ENCODE data around the gene EIF3F. TPM values are rescaled to one million over a fixed set of nuclear protein-coding genes. Genes with fewer than 3 reads are reported as not detected.

EIF3F gene
- total and polyA plus RNA-seq, 2 experiments from 2014 or later = 137 to 201 TPM

GRCh38 chr11:7994581-7995278 lies 7.6 kb downstream of the EIF3F start:
- Histone ChIP-seq H3K27me3 (no peaks in the 10 kb centered on the region), H3K4me3 (no peak overlapping the region), H3K4me1 (ENCODE audit: insufficient read depth) (no peaks in the 10 kb centered on the region), H4K20me1 (ENCODE audit: insufficient read depth, poor library complexity, severe bottlenecking) (no peaks in the 10 kb centered on the region), H3K9me3 (ENCODE audit: low read depth) (no peaks in the 10 kb centered on the region), H3K79me2 (peaks cover 7% of the 10 kb centered on the region), H3K27ac (no peak overlapping the region), H3K9me2 (replicated peaks; ENCODE audit: insufficient read depth) (no peaks in the 10 kb centered on the region), H3K4me2 (no peak overlapping the region), H3K36me3 (replicated peaks; ENCODE audit: insufficient read depth, low read depth) (no peaks in the 10 kb centered on the region), H2AFZ (no peak overlapping the region)
- TF ChIP-seq CTCF (IDR thresholded peaks at IDR 0.05; ENCODE audit: poor library complexity) = no peak
- no peak for TF ChIP-seq EZH2 (IDR thresholded peaks at IDR 0.05; ENCODE audit: borderline replicate concordance)
- no peak for TF ChIP-seq EZH2phosphoT487 (IDR thresholded peaks at IDR 0.05; ENCODE audit: low read depth, severe bottlenecking, unreplicated experiment)
- WGBS (ENCODE audit: low lambda C conversion rate, missing lambda C conversion rate) = 83% methylated on average over 6 of the region's 6 CpGs
- DNase-seq (ENCODE audit: low spot score) = no peak

- no peaks in the 10 kb centered on the region for H3K79me2 ChIP-seq
- DNase-seq (ENCODE audit: low spot score) = no peak
- H2AFZ ChIP-seq = no peak overlapping the region
- no peaks in the 10 kb centered on the region for H4K20me1 ChIP-seq (ENCODE audit: insufficient read depth, poor library complexity, severe bottlenecking)
- H3K4me3 ChIP-seq = no peak overlapping the region
- no peak overlapping the region for H3K27ac ChIP-seq
- H3K9me2 ChIP-seq (replicated peaks; ENCODE audit: insufficient read depth) = no peaks in the 10 kb centered on the region
- H3K9me3 ChIP-seq (ENCODE audit: low read depth) = no peaks in the 10 kb centered on the region
- TF ChIP-seq EZH2 (IDR thresholded peaks at IDR 0.05; ENCODE audit: borderline replicate concordance) = no peak
- TF ChIP-seq CTCF (IDR thresholded peaks at IDR 0.05; ENCODE audit: poor library complexity) = no peak
- 97% methylated on average over 10 of the region's 10 CpGs for WGBS (ENCODE audit: low lambda C conversion rate, missing lambda C conversion rate)
- H3K36me3 ChIP-seq (replicated peaks; ENCODE audit: insufficient read depth, low read depth) = no peaks in the 10 kb centered on the region
- no peaks in the 10 kb centered on the region for H3K27me3 ChIP-seq
- H3K4me2 ChIP-seq = no peak overlapping the region
- H3K4me1 ChIP-seq (ENCODE audit: insufficient read depth) = no peaks in the 10 kb centered on the region
Measured at GRCh38 chr11:7999795-8000194, 12.7 kb downstream of the EIF3F start.

- no peaks in the 10 kb centered on the region for H3K36me3 ChIP-seq (replicated peaks; ENCODE audit: insufficient read depth, low read depth)
- no peak for DNase-seq (ENCODE audit: low spot score)
- no peaks in the 10 kb centered on the region for H4K20me1 ChIP-seq (ENCODE audit: insufficient read depth, poor library complexity, severe bottlenecking)
- no peak overlapping the region for H3K4me2 ChIP-seq
- no peaks in the 10 kb centered on the region for H3K9me3 ChIP-seq (ENCODE audit: low read depth)
- no peaks in the 10 kb centered on the region for H3K79me2 ChIP-seq
- WGBS (ENCODE audit: low lambda C conversion rate, missing lambda C conversion rate) = 74% methylated on average over 5 of the region's 5 CpGs
- TF ChIP-seq CTCF (IDR thresholded peaks at IDR 0.05; ENCODE audit: poor library complexity) (no peak), EZH2 (IDR thresholded peaks at IDR 0.05; ENCODE audit: borderline replicate concordance) (no peak), EZH2phosphoT487 (IDR thresholded peaks at IDR 0.05; ENCODE audit: low read depth, severe bottlenecking, unreplicated experiment) (no peak)
- no peaks in the 10 kb centered on the region for H3K4me1 ChIP-seq (ENCODE audit: insufficient read depth)
- H3K27me3 ChIP-seq = no peaks in the 10 kb centered on the region
- no peaks in the 10 kb centered on the region for H3K9me2 ChIP-seq (replicated peaks; ENCODE audit: insufficient read depth)
- H3K4me3 ChIP-seq = no peak overlapping the region
- H3K27ac ChIP-seq = no peak overlapping the region
- H2AFZ ChIP-seq = no peak overlapping the region
Measured at GRCh38 chr11:8000390-8000789, 13.3 kb downstream of the EIF3F start.

Measured in hepatocyte (in vitro differentiated cells).